Naive thymus-derived CD8-positive, alpha-beta T cell (primary cell): ENCODE data around the gene FGF22. TPM values are rescaled to one million over a fixed set of nuclear protein-coding genes. Genes with fewer than 3 reads are reported as not detected.
A peak's percentile ranks its signal among the peaks of the same experiment; 100 is the strongest.

Source experiments
- ATAC-seq, 2 donors: fragments of 150-1000 bp; cut with Tn5 transposase in 1 of 2; sonication (Bioruptor Pico), chemical (Tn5 transposase) in 1 of 2; 1 replicate in 1 of 2; 2 replicates in 1 of 2; pipeline ENCODE4 v1.10.0; 2021; ENCODE audit warnings: mild to moderate bottlenecking in 2 of 2, moderate library complexity in 2 of 2
- POLR2A ChIA-PET: fragments of 350-600 bp; sonication (Branson Sonifier 250); formaldehyde crosslinking; loops from one replicate; lab custom pipeline; 2021; ENCODE audit warnings: antibody characterized with exemption; lab: Charles Lee
- DNase-seq, 10 donors: peaks; one replicate each; pipeline versions ENCODE4 v3.0.0 to v3.0.0-alpha.2; 2020 to 2022
- H3K27ac Mint-ChIP-seq, 10 donors: one replicate each; pipeline ENCODE4 v1.8.0; 2020 to 2022; ENCODE audit warnings: mild to moderate bottlenecking in 10 of 10, mixed read lengths in 10 of 10, moderate library complexity in 4 of 10, inconsistent platforms in 1 of 10
- H3K27me3 Mint-ChIP-seq, 5 donors: one replicate each; pipeline ENCODE4 v1.8.0; 2021 to 2022; ENCODE audit warnings: mixed read lengths in 5 of 5
- H3K36me3 Mint-ChIP-seq, 3 donors: one replicate each; pipeline ENCODE4 v1.8.0; 2020 to 2022; ENCODE audit warnings: mixed read lengths in 3 of 3, mild to moderate bottlenecking in 2 of 3, inconsistent platforms in 1 of 3
- H3K4me1 Mint-ChIP-seq, 4 donors: one replicate each; pipeline ENCODE4 v1.8.0; 2021 to 2022; ENCODE audit warnings: mixed read lengths in 4 of 4
- H3K4me3 Mint-ChIP-seq, 10 donors: one replicate each; pipeline ENCODE4 v1.8.0; 2020 to 2022; ENCODE audit warnings: mild to moderate bottlenecking in 10 of 10, mixed read lengths in 10 of 10, moderate library complexity in 6 of 10, inconsistent platforms in 1 of 10
- H3K9me3 Mint-ChIP-seq, 9 donors: one replicate each; pipeline ENCODE4 v1.8.0; 2020 to 2022; ENCODE audit warnings: mixed read lengths in 9 of 9, mild to moderate bottlenecking in 3 of 9, inconsistent platforms in 1 of 9, moderate library complexity in 1 of 9
- polyA plus RNA-seq, 3 donors: library from polyadenylated mRNA; unstranded; fragments of 300-500 nt; fragmentation: Illumina TruSeq; gene quantifications; one replicate each; pipeline ENCODE4 v1.2.3, GENCODE V29; 2021
- total RNA-seq, 8 experiments: library from RNA in 2 of 8; stranded (reverse) in 2 of 8; gene quantifications; one replicate each; pipeline ENCODE4 v1.2.3 and lab custom pipeline; 2021 to 2026

Gene FGF22
- 1 to 10 TPM; 2.4 to 2.6 TPM for total RNA-seq
- polyA plus RNA-seq, result not detected
- 0.07 to 2.2 (median 0.33) reads per million in 6 experiments for total RNA-seq (lab: John Stamatoyannopoulos, UW)

DNA sequence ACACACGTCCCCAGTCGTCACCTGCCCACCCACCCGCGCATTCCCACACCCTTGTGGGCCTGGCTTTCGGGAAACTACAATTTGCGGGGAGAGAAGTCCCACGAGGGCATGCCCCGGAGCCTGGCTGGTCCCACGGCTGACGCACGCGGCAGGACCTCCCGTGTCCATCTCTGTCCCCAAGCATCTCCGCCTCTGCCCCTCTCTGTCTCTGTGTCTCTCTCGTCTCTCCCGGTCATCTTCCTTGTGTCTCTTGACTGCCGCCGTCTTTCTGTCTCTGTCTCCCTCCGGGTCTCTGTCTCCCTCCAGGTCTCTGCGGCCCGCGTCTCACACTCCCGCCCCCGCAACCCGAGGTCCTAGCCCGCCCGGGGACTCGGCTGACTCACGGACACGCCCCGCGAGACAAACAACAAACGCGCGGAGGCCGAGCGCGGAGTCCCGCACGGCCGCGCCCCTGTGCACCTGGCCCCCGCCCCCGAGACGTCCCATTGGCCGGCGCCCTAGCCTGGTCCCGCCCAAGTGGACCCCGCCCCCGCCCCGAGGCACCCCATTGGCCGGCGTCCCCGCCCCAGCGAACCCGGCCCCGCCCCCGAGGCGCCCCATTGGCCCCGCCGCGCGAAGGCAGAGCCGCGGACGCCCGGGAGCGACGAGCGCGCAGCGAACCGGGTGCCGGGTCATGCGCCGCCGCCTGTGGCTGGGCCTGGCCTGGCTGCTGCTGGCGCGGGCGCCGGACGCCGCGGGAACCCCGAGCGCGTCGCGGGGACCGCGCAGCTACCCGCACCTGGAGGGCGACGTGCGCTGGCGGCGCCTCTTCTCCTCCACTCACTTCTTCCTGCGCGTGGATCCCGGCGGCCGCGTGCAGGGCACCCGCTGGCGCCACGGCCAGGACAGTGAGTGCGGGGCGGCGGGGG, at the start of gene FGF22:
FGF22 (plus strand) TSS at position 627 of the 908 bp plus-strand sequence; CDS start at position 674, 47 bp downstream.
- POLR2A ChIA-PET, result interaction anchor here (1.2 to 1.4 kb wide), 3 partner anchors 19 to 24 kb away, joined by 4 read pairs; partner anchors contain the start of gene RNF126
- peak; percentile 82 to 99 (median 92) for DNase-seq
- no peaks in the 10 kb centered on the region for H3K27me3 Mint-ChIP-seq
- peak within 1 kb of the TSS; percentile 82 to 94 (median 87) for H3K4me3 Mint-ChIP-seq
- ATAC-seq, result peak; percentile 91 to 95
- peaks cover 5 to 14% (median 11%) of the 10 kb centered on the region in 4 donors for H3K4me1 Mint-ChIP-seq
- H3K27ac Mint-ChIP-seq, result peak within 1 kb of the TSS; percentile 87 to 96 (median 92)
- H3K36me3 Mint-ChIP-seq, result peaks cover 0 to 2% (median 0%) of the 10 kb centered on the region in 3 donors
- no peaks in the 10 kb centered on the region for H3K9me3 Mint-ChIP-seq

DNA sequence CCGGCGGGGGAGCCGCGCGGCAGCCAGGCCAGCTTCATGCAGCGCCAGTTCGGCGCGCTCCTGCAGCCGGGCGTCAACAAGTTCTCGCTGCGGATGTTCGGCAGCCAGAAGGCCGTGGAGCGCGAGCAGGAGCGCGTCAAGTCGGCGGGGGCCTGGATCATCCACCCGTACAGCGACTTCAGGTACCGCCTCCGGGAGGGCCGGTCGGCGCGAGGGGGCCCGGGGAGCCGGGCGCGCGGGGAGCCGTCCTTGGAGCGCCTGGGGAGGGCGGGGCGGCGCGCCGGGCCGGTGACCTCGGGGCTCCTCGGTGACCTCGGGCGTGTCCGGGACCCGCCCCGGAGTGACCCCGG, 49.3 kb upstream of the FGF22 start:
- Mint-ChIP-seq H3K36me3 (no peaks in the 10 kb centered on the region), H3K9me3 (no peaks in the 10 kb centered on the region), H3K4me3 (peak overlapping the region in 5 of 10 donors; percentile 42 to 66 (median 63)), H3K27ac (no peak overlapping the region), H3K4me1 (peaks cover 1 to 13% (median 10%) of the 10 kb centered on the region in 4 donors), H3K27me3 (peaks cover 0 to 36% (median 0%) of the 10 kb centered on the region in 5 donors)
- POLR2A ChIA-PET, result interaction anchor here (0.6 kb wide), 1 partner anchor 58 kb away, joined by 3 read pairs; no protein-coding TSS in a partner anchor
- peak; percentile 48 to 54 for ATAC-seq
- DNase-seq, result peak in 6 of 10 donors; percentile 25 to 44 (median 37)

GRCh38 chr19:590750-591098, 49.0 kb upstream of the FGF22 start:
- H3K4me3 Mint-ChIP-seq, result peak overlapping the region in 1 of 10 donors; percentile 49

DNA sequence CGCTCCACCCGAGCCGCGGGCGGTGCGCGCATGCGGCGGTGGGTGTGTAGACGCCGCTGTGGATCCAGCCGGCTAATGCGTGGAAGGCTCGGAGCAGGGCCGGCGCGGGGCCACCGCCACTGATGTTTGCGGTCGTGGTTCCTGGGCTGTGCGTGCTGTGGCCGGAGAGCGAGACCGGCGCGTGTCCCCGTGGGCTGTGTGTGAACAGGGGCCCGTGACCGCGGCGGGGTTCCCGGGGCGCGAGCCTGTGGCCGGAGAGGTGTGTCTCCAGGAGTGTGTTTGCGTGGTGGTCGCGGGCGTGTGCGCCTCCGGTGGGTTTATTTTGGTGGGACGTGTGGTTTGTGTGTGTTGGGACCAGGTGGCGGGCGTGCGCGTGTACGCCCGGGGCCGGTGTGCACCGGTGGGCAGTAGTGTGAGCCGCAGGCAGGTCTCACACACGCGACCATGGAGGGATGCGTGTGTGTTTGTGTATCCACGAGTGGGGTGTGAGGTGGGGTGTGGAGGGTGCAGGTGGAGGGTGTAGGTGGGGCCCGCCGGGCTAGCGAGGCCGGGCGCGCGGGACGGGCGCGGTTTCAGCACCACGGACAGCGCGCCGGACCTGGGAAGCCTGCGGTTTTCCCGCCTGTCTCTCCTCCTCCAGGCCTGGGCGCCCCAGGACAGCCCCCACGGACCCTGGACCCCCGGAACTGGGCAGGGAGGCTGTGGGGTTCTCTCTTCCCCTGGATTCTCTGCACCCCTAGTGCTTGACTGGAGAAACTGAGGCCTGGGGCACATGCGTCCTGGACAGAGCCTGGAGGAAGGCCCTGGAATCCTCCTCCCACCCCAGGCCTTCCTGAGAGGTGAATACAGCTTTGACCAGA, 48.4 kb upstream of the FGF22 start:
- Mint-ChIP-seq H3K9me3 (no peaks in the 10 kb centered on the region), H3K36me3 (no peaks in the 10 kb centered on the region), H3K27me3 (peaks cover 0 to 32% (median 0%) of the 10 kb centered on the region in 5 donors)

More at GRCh38 chr19:590750-591098, 49.0 kb upstream of the FGF22 start:
- Mint-ChIP-seq H3K27me3 (peaks cover 0 to 36% (median 0%) of the 10 kb centered on the region in 5 donors), H3K9me3 (no peaks in the 10 kb centered on the region), H3K4me1 (peaks cover 1 to 13% (median 10%) of the 10 kb centered on the region in 4 donors), H3K36me3 (no peaks in the 10 kb centered on the region), H3K27ac (no peak overlapping the region)
- ATAC-seq (no peak), DNase-seq (no peak)
- POLR2A ChIA-PET, result no interaction called here

DNA sequence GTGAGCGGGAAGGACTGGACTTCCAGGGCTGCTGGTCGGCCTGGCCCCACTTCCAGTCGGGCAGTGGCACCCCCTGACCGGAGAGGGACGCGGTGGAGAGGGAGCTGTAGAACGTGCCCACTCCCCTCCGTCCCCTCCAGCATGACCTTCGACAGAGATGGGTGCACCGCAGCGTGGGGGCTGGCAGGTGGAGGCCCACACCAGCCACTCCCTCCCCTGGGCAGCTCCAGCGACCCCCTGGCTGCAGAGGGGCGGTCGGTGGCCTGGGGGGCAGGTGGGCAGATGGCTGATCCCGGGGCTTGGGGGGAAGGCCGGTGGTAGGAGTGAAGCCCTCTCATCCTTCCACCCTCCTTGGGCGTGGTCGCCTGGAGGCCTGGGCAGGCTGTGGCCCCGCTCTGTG, 47.6 kb upstream of the FGF22 start:
- Mint-ChIP-seq H3K36me3 (no peaks in the 10 kb centered on the region), H3K4me1 (peaks cover 0 to 13% (median 10%) of the 10 kb centered on the region in 4 donors), H3K27me3 (peaks cover 0 to 26% (median 0%) of the 10 kb centered on the region in 5 donors), H3K27ac (no peak overlapping the region), H3K9me3 (no peaks in the 10 kb centered on the region), H3K4me3 (no peak overlapping the region)
- ATAC-seq (no peak), DNase-seq (no peak)
- POLR2A ChIA-PET, result no interaction called here

More for the DNA sequence above, 48.4 kb upstream of the FGF22 start:
- POLR2A ChIA-PET, result no interaction called here
- H3K4me1 Mint-ChIP-seq, result peaks cover under 1 to 13% (median 10%) of the 10 kb centered on the region in 4 donors
- ATAC-seq, result no peak
- peak overlapping the region in 1 of 10 donors; percentile 51 for H3K27ac Mint-ChIP-seq
- no peak for DNase-seq
- peak overlapping the region in 8 of 10 donors; percentile 9 to 76 (median 32) for H3K4me3 Mint-ChIP-seq

DNA sequence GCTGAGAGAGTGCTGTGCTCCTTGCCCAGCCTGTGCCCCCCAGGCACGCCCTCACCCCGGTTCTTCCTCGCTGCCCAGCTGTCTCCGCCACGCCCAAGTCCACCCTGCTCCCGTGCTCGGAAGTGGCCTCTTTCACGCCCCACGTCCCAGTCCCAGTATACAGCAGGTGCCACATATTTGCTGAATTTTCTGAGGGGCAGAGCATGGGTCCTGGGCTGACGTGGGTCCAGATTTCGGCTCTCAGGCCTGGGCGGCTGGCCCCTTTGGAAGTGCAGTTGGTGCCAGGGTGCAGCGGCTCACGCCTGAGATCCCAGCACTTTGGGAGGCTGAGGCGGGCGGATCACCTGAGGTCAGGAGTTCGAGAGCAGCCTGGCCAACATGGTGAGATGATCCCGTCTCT, 46.6 kb upstream of the FGF22 start:
- peaks cover 0 to 12% (median 8%) of the 10 kb centered on the region in 4 donors for H3K4me1 Mint-ChIP-seq
- peaks cover 0 to 24% (median 0%) of the 10 kb centered on the region in 5 donors for H3K27me3 Mint-ChIP-seq
- H3K4me3 Mint-ChIP-seq, result peak overlapping the region in 2 of 10 donors; percentile 6 to 18
- no peak for DNase-seq
- no peaks in the 10 kb centered on the region for H3K9me3 Mint-ChIP-seq
- no peak overlapping the region for H3K27ac Mint-ChIP-seq
- ATAC-seq, result no peak
- no peaks in the 10 kb centered on the region for H3K36me3 Mint-ChIP-seq
- POLR2A ChIA-PET, result no interaction called here

- Mint-ChIP-seq H3K36me3 (no peaks in the 10 kb centered on the region), H3K4me1 (peaks cover 0 to 10% (median 4%) of the 10 kb centered on the region in 4 donors)
- POLR2A ChIA-PET, result no interaction called here
Observed at GRCh38 chr19:593505-593904, 46.2 kb upstream of the FGF22 start.

GRCh38 chr19:594265-594870, 45.3 kb upstream of the FGF22 start:
- no peak for DNase-seq
- no peaks in the 10 kb centered on the region for H3K36me3 Mint-ChIP-seq
- H3K27ac Mint-ChIP-seq, result peak overlapping the region in 1 of 10 donors; percentile 13
- H3K9me3 Mint-ChIP-seq, result no peaks in the 10 kb centered on the region
- POLR2A ChIA-PET, result interaction anchor here (1.0 kb wide), 1 partner anchor 69 kb away, joined by 3 read pairs; the partner anchor contains the start of gene RNF126
- peaks cover 0 to 16% (median 0%) of the 10 kb centered on the region in 5 donors for H3K27me3 Mint-ChIP-seq
- H3K4me3 Mint-ChIP-seq, result no peak overlapping the region
- ATAC-seq, result no peak
- H3K4me1 Mint-ChIP-seq, result peaks cover 0 to 5% (median 2%) of the 10 kb centered on the region in 4 donors

More at GRCh38 chr19:593505-593904, 46.2 kb upstream of the FGF22 start:
- no peak for DNase-seq
- Mint-ChIP-seq H3K9me3 (no peaks in the 10 kb centered on the region), H3K27ac (no peak overlapping the region), H3K4me3 (no peak overlapping the region), H3K27me3 (peaks cover 0 to 22% (median 0%) of the 10 kb centered on the region in 5 donors)
- no peak for ATAC-seq

GRCh38 chr19:595326-596262, 44.1 kb upstream of the FGF22 start:
- no peak for DNase-seq
- Mint-ChIP-seq H3K36me3 (no peaks in the 10 kb centered on the region), H3K4me3 (no peak overlapping the region), H3K27me3 (peaks cover 0 to 14% (median 0%) of the 10 kb centered on the region in 5 donors), H3K4me1 (peaks cover 0 to 3% (median 1%) of the 10 kb centered on the region in 4 donors), H3K9me3 (peaks cover 0 to under 1% (median 0%) of the 10 kb centered on the region in 9 donors), H3K27ac (no peak overlapping the region)
- ATAC-seq, result no peak
- POLR2A ChIA-PET, result interaction anchor here (0.6 to 1.1 kb wide), 2 partner anchors 81 to 85 kb away, joined by 3 to 4 read pairs; no protein-coding TSS in a partner anchor

- peaks cover 0 to 2% (median under 1%) of the 10 kb centered on the region in 4 donors for H3K4me1 Mint-ChIP-seq
- POLR2A ChIA-PET, result interaction anchor here (1.1 kb wide), 1 partner anchor 86 kb away, joined by 3 read pairs; no protein-coding TSS in a partner anchor
- no peak overlapping the region for H3K27ac Mint-ChIP-seq
- DNase-seq, result no peak
- H3K9me3 Mint-ChIP-seq, result peaks cover 0 to 4% (median 0%) of the 10 kb centered on the region in 9 donors
- no peak overlapping the region for H3K4me3 Mint-ChIP-seq
- peaks cover 0 to 11% (median 0%) of the 10 kb centered on the region in 5 donors for H3K27me3 Mint-ChIP-seq
- no peak for ATAC-seq
- H3K36me3 Mint-ChIP-seq, result no peaks in the 10 kb centered on the region
Observed at GRCh38 chr19:596263-596655, 43.4 kb upstream of the FGF22 start.
